SU-DHL-6 (cell line): Measurements from ENCODE around the gene ARHGEF35.
"Not testable (repeated sequence)": the region's sequence is repeated elsewhere in the genome, so short reads cannot be mapped to it uniquely, and the experiment has no call there.

ENCODE experiments used
- CTCF ChIP-seq: fragments of 200-600 bp; sonication (generic); IDR thresholded peaks from one replicate; pipeline ENCODE4 v1.5.1; 2017; ENCODE audit warnings: antibody characterized with exemption, mild to moderate bottlenecking, low read length, moderate library complexity; ENCODE audit not compliant: insufficient read depth, poor library complexity, severe bottlenecking
- EZH2phosphoT487 ChIP-seq: fragments of 200-600 bp; sonication (generic), shearing (Covaris generic); conservative IDR thresholded peaks from 2 replicates; pipeline ENCODE4 v1.6.1; 2018; ENCODE audit warnings: mild to moderate bottlenecking, antibody characterized with exemption, low read length, moderate library complexity, mixed read lengths

GRCh38 chr7:144188578-144189171 lies 7.0 kb downstream of the ARHGEF35 start:
- not testable (repeated sequence) for TF ChIP-seq CTCF, EZH2phosphoT487
